ENCODE data around the gene C10orf71. TPM values are rescaled to one million over a fixed set of nuclear protein-coding genes. Genes with fewer than 3 reads are reported as not detected.
A peak's percentile ranks its signal among the peaks of the same experiment; 100 is the strongest.

C10orf71 gene
- total RNA-seq, 2 experiments from 2014 or later = not detected

GRCh38 chr10:49276596-49276995 is 22.4 kb upstream of the C10orf71 start:
- Mint-ChIP-seq H3K27me3 (peaks cover 5% of the 10 kb centered on the region), H3K27ac (no peak overlapping the region), H3K36me3 (no peaks in the 10 kb centered on the region)

GRCh38 chr10:49277973-49278372 is 21.0 kb upstream of the C10orf71 start:
- Mint-ChIP-seq H3K4me1 (ENCODE audit: low read depth) (no peaks in the 10 kb centered on the region), H3K36me3 (no peaks in the 10 kb centered on the region), H3K27ac (no peak overlapping the region), H3K27me3 (peaks cover 3% of the 10 kb centered on the region), H3K9me3 (no peaks in the 10 kb centered on the region), H3K4me3 (no peak overlapping the region)
- intact Hi-C loops (cut with micrococcal nuclease) = no loop called here
- POLR2A ChIA-PET = no interaction called here
- CTCF ChIA-PET = no interaction called here
- DNase-seq = no peak

More at GRCh38 chr10:49276596-49276995, 22.4 kb upstream of the C10orf71 start:
- POLR2A ChIA-PET = no interaction called here
- H3K4me1 Mint-ChIP-seq (ENCODE audit: low read depth) = peaks cover 3% of the 10 kb centered on the region
- no peak overlapping the region for H3K4me3 Mint-ChIP-seq
- H3K9me3 Mint-ChIP-seq = no peaks in the 10 kb centered on the region
- no peak for DNase-seq
- CTCF ChIA-PET = no interaction called here
- intact Hi-C loops (cut with micrococcal nuclease) = no loop called here

GRCh38 chr10:49278497-49278981 is 20.4 kb upstream of the C10orf71 start:
- CTCF ChIA-PET = no interaction called here
- H3K9me3 Mint-ChIP-seq = no peaks in the 10 kb centered on the region
- H3K4me3 Mint-ChIP-seq = no peak overlapping the region
- H3K4me1 Mint-ChIP-seq (ENCODE audit: low read depth) = no peaks in the 10 kb centered on the region
- H3K27ac Mint-ChIP-seq = no peak overlapping the region
- peaks cover 3% of the 10 kb centered on the region for H3K27me3 Mint-ChIP-seq
- intact Hi-C loops (cut with micrococcal nuclease) = no loop called here
- POLR2A ChIA-PET = no interaction called here
- no peak for DNase-seq
- H3K36me3 Mint-ChIP-seq = no peaks in the 10 kb centered on the region

GRCh38 chr10:49279015-49279880 is 19.7 kb upstream of the C10orf71 start:
- ChIA-PET POLR2A (no interaction called here), CTCF (no interaction called here)
- no peaks in the 10 kb centered on the region for H3K36me3 Mint-ChIP-seq
- H3K4me3 Mint-ChIP-seq = no peak overlapping the region
- DNase-seq = no peak
- peaks cover 3% of the 10 kb centered on the region for H3K27me3 Mint-ChIP-seq
- intact Hi-C loops (cut with micrococcal nuclease) = no loop called here
- no peak overlapping the region for H3K27ac Mint-ChIP-seq
- H3K4me1 Mint-ChIP-seq (ENCODE audit: low read depth) = no peaks in the 10 kb centered on the region
- H3K9me3 Mint-ChIP-seq = no peaks in the 10 kb centered on the region

- Mint-ChIP-seq H3K4me1 (ENCODE audit: low read depth) (no peaks in the 10 kb centered on the region), H3K27ac (no peak overlapping the region), H3K36me3 (no peaks in the 10 kb centered on the region), H3K4me3 (no peak overlapping the region), H3K9me3 (no peaks in the 10 kb centered on the region), H3K27me3 (peaks cover 3% of the 10 kb centered on the region)
- intact Hi-C loops (cut with micrococcal nuclease) = no loop called here
- peak; percentile 38 for DNase-seq
- ChIA-PET POLR2A (no interaction called here), CTCF (no interaction called here)
Measured at GRCh38 chr10:49280001-49280408, 19.0 kb upstream of the C10orf71 start.

- ChIA-PET POLR2A (no interaction called here), CTCF (no interaction called here)
- H3K27ac Mint-ChIP-seq = no peak overlapping the region
- peaks cover 3% of the 10 kb centered on the region for H3K27me3 Mint-ChIP-seq
- H3K9me3 Mint-ChIP-seq = no peaks in the 10 kb centered on the region
- no peaks in the 10 kb centered on the region for H3K36me3 Mint-ChIP-seq
- intact Hi-C loops (cut with micrococcal nuclease) = no loop called here
- H3K4me3 Mint-ChIP-seq = no peak overlapping the region
- no peak for DNase-seq
- no peaks in the 10 kb centered on the region for H3K4me1 Mint-ChIP-seq (ENCODE audit: low read depth)
Measured at GRCh38 chr10:49281461-49281860, 17.5 kb upstream of the C10orf71 start.

GRCh38 chr10:49282306-49282705 is 16.7 kb upstream of the C10orf71 start:
- no peaks in the 10 kb centered on the region for H3K36me3 Mint-ChIP-seq
- intact Hi-C loops (cut with micrococcal nuclease) = no loop called here
- no peaks in the 10 kb centered on the region for H3K4me1 Mint-ChIP-seq (ENCODE audit: low read depth)
- POLR2A ChIA-PET = no interaction called here
- H3K27me3 Mint-ChIP-seq = peaks cover 3% of the 10 kb centered on the region
- DNase-seq = no peak
- no peak overlapping the region for H3K4me3 Mint-ChIP-seq
- CTCF ChIA-PET = no interaction called here
- H3K27ac Mint-ChIP-seq = no peak overlapping the region
- no peaks in the 10 kb centered on the region for H3K9me3 Mint-ChIP-seq

- Mint-ChIP-seq H3K4me1 (ENCODE audit: low read depth) (no peaks in the 10 kb centered on the region), H3K36me3 (no peaks in the 10 kb centered on the region), H3K27ac (no peak overlapping the region), H3K9me3 (no peaks in the 10 kb centered on the region), H3K27me3 (peaks cover 4% of the 10 kb centered on the region), H3K4me3 (no peak overlapping the region)
- intact Hi-C loops (cut with micrococcal nuclease) = no loop called here
- DNase-seq = no peak
- ChIA-PET CTCF (no interaction called here), POLR2A (no interaction called here)
Measured at GRCh38 chr10:49282879-49283341, 16.1 kb upstream of the C10orf71 start.

GRCh38 chr10:49283491-49283890 is 15.5 kb upstream of the C10orf71 start:
- ChIA-PET CTCF (no interaction called here), POLR2A (no interaction called here)
- Mint-ChIP-seq H3K36me3 (no peaks in the 10 kb centered on the region), H3K27me3 (peaks cover 4% of the 10 kb centered on the region), H3K27ac (no peak overlapping the region), H3K9me3 (no peaks in the 10 kb centered on the region), H3K4me1 (ENCODE audit: low read depth) (no peaks in the 10 kb centered on the region), H3K4me3 (no peak overlapping the region)
- DNase-seq = no peak
- intact Hi-C loops (cut with micrococcal nuclease) = no loop called here

- intact Hi-C loops (cut with micrococcal nuclease) = no loop called here
- no peak for DNase-seq
- Mint-ChIP-seq H3K27me3 (peaks cover 4% of the 10 kb centered on the region), H3K9me3 (no peaks in the 10 kb centered on the region), H3K4me1 (ENCODE audit: low read depth) (no peaks in the 10 kb centered on the region), H3K27ac (no peak overlapping the region), H3K4me3 (no peak overlapping the region), H3K36me3 (no peaks in the 10 kb centered on the region)
- CTCF ChIA-PET = no interaction called here
- POLR2A ChIA-PET = no interaction called here
Measured at GRCh38 chr10:49284356-49284755, 14.6 kb upstream of the C10orf71 start.

- no peaks in the 10 kb centered on the region for H3K36me3 Mint-ChIP-seq
- no peak overlapping the region for H3K27ac Mint-ChIP-seq
- H3K9me3 Mint-ChIP-seq = no peaks in the 10 kb centered on the region
- DNase-seq = peak; percentile 16
- ChIA-PET CTCF (no interaction called here), POLR2A (no interaction called here)
- H3K27me3 Mint-ChIP-seq = peaks cover 1% of the 10 kb centered on the region
- intact Hi-C loops (cut with micrococcal nuclease) = no loop called here
- H3K4me1 Mint-ChIP-seq (ENCODE audit: low read depth) = no peaks in the 10 kb centered on the region
- H3K4me3 Mint-ChIP-seq = no peak overlapping the region
Measured at GRCh38 chr10:49285232-49285631, 13.7 kb upstream of the C10orf71 start.

- no peaks in the 10 kb centered on the region for H3K9me3 Mint-ChIP-seq
- no peak overlapping the region for H3K27ac Mint-ChIP-seq
- peaks cover 1% of the 10 kb centered on the region for H3K27me3 Mint-ChIP-seq
- POLR2A ChIA-PET = no interaction called here
- no peak overlapping the region for H3K4me3 Mint-ChIP-seq
- H3K4me1 Mint-ChIP-seq (ENCODE audit: low read depth) = no peaks in the 10 kb centered on the region
- intact Hi-C loops (cut with micrococcal nuclease) = no loop called here
- H3K36me3 Mint-ChIP-seq = no peaks in the 10 kb centered on the region
- DNase-seq = no peak
- CTCF ChIA-PET = no interaction called here
Measured at GRCh38 chr10:49286686-49287085, 12.3 kb upstream of the C10orf71 start.

- POLR2A ChIA-PET = no interaction called here
- Mint-ChIP-seq H3K36me3 (no peaks in the 10 kb centered on the region), H3K9me3 (no peaks in the 10 kb centered on the region), H3K4me3 (no peak overlapping the region), H3K27me3 (peaks cover 4% of the 10 kb centered on the region), H3K4me1 (ENCODE audit: low read depth) (no peaks in the 10 kb centered on the region), H3K27ac (no peak overlapping the region)
- no peak for DNase-seq
- intact Hi-C loops (cut with micrococcal nuclease) = no loop called here
- CTCF ChIA-PET = no interaction called here
Measured at GRCh38 chr10:49287689-49288340, 11.2 kb upstream of the C10orf71 start.
